Measurements from ENCODE around the gene RABL6.
A peak's percentile ranks its signal among the peaks of the same experiment; 100 is the strongest.

GRCh38 chr9:136823136-136824046 lies 15.6 kb downstream of the RABL6 start:
- no peak for TF ChIP-seq CTCF (tag by site-specific recombination; IDR thresholded peaks at IDR 0.05)
- no peak for TF ChIP-seq ZBTB49 (tag by site-specific recombination; IDR thresholded peaks at IDR 0.05; ENCODE audit: low read depth)
- TF ChIP-seq ZNF639 (tag by site-specific recombination; IDR thresholded peaks at IDR 0.05): no peak
- no peak for TF ChIP-seq ZNF670 (tag by site-specific recombination; IDR thresholded peaks at IDR 0.05; ENCODE audit: low read depth)
- no peak for TF ChIP-seq ZNF610 (tag by site-specific recombination; IDR thresholded peaks at IDR 0.05; ENCODE audit: borderline replicate concordance)
- TF ChIP-seq ZXDB (tag by site-specific recombination; IDR thresholded peaks at IDR 0.05): no peak
- TF ChIP-seq KLF16 (tag by site-specific recombination; IDR thresholded peaks at IDR 0.05): no peak
- TF ChIP-seq BCL11A (tag by site-specific recombination; IDR thresholded peaks at IDR 0.05; ENCODE audit: low read depth): no peak
- TF ChIP-seq ZNF513 (tag by site-specific recombination; IDR thresholded peaks at IDR 0.05): 0 out of 2 replicates have a peak, but pooled peaks have one; percentile 45
